AG04450 (cell line): ENCODE data around the gene PRKG1. TPM values are rescaled to one million over a fixed set of nuclear protein-coding genes. Genes with fewer than 3 reads are reported as not detected.
A peak's percentile ranks its signal among the peaks of the same experiment; 100 is the strongest.

Experiments
- CTCF ChIA-PET: fragments of 300-600, 350-600 bp; formaldehyde crosslinking; extraction: SDS; loops from one replicate; lab custom pipeline; 2022; ENCODE audit warnings: antibody characterized with exemption, inconsistent platforms; lab: Charles Lee
- POLR2A ChIA-PET: fragments of 350-600 bp; formaldehyde crosslinking; extraction: SDS; loops from one replicate; lab custom pipeline; 2021; ENCODE audit warnings: antibody characterized with exemption, inconsistent platforms; lab: Yijun Ruan, JAX
- DNase-seq: peaks from one replicate; pipeline ENCODE4 v3.0.0-alpha.2; 2011; ENCODE audit warnings: low read depth, low spot score
- H3K27ac ChIP-seq: one replicate; pipeline ENCODE4 v1.5.1; 2012; ENCODE audit warnings: low read depth, low read length, control low read depth
- H3K27me3 ChIP-seq: one replicate; pipeline ENCODE4 v1.6.0; 2012; ENCODE audit warnings: low read length; ENCODE audit not compliant: control insufficient read depth, insufficient read depth
- H3K4me3 ChIP-seq: 2 replicates; pipeline ENCODE4 v1.5.1; 2011; ENCODE audit warnings: mild to moderate bottlenecking, low read depth, low read length, control low read depth
- H3K9me3 ChIP-seq: 2 replicates; pipeline ENCODE4 v1.5.1; 2012; ENCODE audit warnings: low read length; ENCODE audit not compliant: control insufficient read depth, insufficient read depth
- polyA plus RNA-seq: library from polyadenylated mRNA; depleted of rRNA; stranded (reverse); fragments of >200 nt; gene quantifications from 2 replicates; pipeline ENCODE4 v1.2.3, GENCODE V29; 2011
- TF ChIP-seq, protein P1 (sequence below): IDR thresholded peaks from 2 replicates; pipeline ENCODE4 v1.5.1; 2011; ENCODE audit warnings: low read depth, low read length, control low read depth, inconsistent platforms

PRKG1 gene
- polyA plus RNA-seq, 1 experiment, result 19.0 TPM

DNA sequence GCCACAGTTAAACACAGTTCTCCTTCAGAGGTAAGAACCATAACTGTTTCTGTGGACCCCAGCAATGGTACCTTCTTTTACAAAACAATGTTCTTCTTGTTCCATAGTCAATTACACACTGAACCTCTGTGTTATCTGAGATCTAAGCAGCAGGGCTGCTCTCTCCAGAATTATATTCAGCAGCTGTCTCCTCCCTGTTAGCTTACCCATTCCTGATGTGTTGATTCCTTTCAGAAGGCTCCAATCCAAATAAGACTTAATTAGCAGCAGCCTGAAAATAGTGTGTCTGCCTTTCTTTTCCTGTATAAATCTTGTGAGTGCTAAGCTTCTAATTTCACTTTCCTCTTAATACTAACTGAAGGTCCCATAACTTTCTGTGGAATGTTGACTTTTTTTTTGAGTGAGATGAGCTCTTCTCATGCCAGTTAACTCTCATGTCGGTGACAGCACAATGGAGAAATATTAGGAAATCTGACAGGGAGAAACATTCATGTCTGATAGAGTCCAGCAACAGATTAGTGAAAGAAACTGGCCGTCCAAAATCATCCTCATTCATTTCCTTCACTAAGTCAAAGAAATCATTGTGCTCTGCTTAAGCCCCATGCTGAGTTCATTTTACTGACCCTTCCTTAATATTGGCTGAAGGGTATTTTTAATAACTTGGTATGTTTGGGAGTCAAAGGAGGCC, 226.5 kb downstream of the PRKG1 start:
- Histone ChIP-seq H3K9me3 (no peaks in the 10 kb centered on the region), H3K27me3 (no peaks in the 10 kb centered on the region), H3K27ac (no peak overlapping the region), H3K4me3 (no peak overlapping the region)
- CTCF ChIA-PET, result no interaction called here
- no peak for DNase-seq
- TF ChIP-seq, protein P1, sequence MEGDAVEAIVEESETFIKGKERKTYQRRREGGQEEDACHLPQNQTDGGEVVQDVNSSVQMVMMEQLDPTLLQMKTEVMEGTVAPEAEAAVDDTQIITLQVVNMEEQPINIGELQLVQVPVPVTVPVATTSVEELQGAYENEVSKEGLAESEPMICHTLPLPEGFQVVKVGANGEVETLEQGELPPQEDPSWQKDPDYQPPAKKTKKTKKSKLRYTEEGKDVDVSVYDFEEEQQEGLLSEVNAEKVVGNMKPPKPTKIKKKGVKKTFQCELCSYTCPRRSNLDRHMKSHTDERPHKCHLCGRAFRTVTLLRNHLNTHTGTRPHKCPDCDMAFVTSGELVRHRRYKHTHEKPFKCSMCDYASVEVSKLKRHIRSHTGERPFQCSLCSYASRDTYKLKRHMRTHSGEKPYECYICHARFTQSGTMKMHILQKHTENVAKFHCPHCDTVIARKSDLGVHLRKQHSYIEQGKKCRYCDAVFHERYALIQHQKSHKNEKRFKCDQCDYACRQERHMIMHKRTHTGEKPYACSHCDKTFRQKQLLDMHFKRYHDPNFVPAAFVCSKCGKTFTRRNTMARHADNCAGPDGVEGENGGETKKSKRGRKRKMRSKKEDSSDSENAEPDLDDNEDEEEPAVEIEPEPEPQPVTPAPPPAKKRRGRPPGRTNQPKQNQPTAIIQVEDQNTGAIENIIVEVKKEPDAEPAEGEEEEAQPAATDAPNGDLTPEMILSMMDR, result no peak
- POLR2A ChIA-PET, result no interaction called here

DNA sequence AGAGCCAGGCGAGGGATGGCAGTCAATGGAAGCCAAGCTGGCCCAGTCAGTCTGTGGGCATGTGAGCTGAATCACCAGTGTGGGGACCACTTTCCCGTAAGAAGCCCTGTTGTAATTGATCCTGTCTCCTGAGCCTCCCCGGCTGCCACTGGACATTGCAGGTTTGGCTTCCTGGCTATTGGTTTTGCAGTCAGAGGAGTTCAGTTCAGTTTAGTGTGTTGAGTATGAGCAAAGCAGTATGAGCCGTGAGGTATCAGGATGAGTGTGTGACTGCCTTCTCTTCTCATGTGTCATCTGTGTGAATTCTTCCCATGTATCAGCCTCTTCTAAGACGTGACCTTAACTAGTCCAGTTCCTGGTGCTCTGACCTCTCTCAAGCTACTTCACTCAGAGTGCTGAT, 227.4 kb downstream of the PRKG1 start:
- H3K27ac ChIP-seq, result no peak overlapping the region
- peak; percentile 11 for DNase-seq
- TF ChIP-seq, protein P1, result no peak
- CTCF ChIA-PET, result no interaction called here
- H3K9me3 ChIP-seq, result no peaks in the 10 kb centered on the region
- no peak overlapping the region for H3K4me3 ChIP-seq
- POLR2A ChIA-PET, result no interaction called here
- no peaks in the 10 kb centered on the region for H3K27me3 ChIP-seq

DNA sequence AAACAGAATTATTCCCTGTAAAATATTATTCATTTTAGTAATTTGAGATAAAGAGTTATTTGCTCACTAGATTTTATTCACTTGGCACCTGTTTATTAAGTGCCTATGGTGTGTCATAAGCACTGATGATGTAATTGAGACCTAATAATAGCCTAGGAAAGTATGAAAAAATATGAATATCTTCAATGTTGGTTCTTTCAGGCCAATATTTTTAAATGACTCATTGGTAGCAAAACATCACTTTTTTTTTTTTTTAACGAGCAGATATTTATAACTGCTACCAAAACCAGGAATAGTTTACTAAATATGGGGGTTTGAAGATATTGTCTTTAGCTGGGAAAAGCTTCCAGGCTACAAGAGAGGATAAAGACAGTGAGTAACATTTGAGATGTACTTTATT, 228.0 kb downstream of the PRKG1 start:
- Histone ChIP-seq H3K4me3 (no peak overlapping the region), H3K27me3 (no peaks in the 10 kb centered on the region), H3K9me3 (no peaks in the 10 kb centered on the region), H3K27ac (no peak overlapping the region)
- TF ChIP-seq, protein P1, result no peak
- ChIA-PET POLR2A (interaction anchor here (0.7 kb wide), 1 partner anchor 339 kb away, joined by 3 read pairs; no protein-coding TSS in a partner anchor), CTCF (interaction anchor here (0.7 kb wide), 1 partner anchor 13 kb away, joined by 3 read pairs; no protein-coding TSS in a partner anchor)
- no peak for DNase-seq

DNA sequence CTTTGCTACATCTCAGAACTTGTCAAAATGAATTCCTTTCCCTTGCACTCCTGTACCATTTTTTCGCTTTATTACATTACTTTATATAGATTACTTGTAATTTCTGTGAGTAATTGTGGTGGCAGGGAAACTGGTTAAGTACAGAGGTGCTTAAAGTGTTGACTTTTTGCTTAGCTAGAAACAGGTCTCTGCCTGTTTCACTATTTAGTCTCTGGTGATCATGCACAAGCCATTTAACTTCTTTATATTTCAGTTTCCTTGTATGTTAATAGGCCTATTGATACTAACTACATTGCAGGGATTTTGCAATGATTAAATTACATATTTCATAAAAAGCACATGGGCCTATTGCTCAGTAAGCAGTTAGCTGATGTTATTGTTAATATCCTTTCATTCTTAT, 233.8 kb downstream of the PRKG1 start:
- Histone ChIP-seq H3K27ac (no peak overlapping the region), H3K9me3 (no peaks in the 10 kb centered on the region), H3K27me3 (no peaks in the 10 kb centered on the region), H3K4me3 (no peak overlapping the region)
- POLR2A ChIA-PET, result no interaction called here
- DNase-seq, result no peak
- CTCF ChIA-PET, result interaction anchor here (0.6 kb wide), 1 partner anchor 84 kb away, joined by 3 read pairs; no protein-coding TSS in a partner anchor
- TF ChIP-seq, protein P1, result no peak

DNA sequence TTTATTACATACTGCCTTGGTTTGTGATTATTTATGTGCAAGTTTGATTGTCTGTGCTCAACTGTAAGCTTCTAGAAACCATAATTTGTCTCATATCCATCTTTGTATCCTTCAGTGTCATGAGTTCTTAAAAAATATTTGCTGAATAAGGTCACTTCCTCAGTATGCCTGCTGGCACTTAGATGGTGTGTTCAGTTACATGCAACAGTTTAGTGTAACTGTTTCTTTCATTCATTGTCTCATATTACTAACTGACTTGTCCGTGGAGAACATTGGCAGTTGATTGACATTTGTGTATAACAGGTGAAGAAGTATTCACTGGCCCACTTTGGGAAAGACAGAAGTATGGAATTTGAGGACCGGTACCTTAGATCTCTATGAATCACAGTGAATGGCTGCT, 236.9 kb downstream of the PRKG1 start:
- ChIA-PET POLR2A (no interaction called here), CTCF (no interaction called here)
- no peak overlapping the region for H3K4me3 ChIP-seq
- TF ChIP-seq, protein P1, result no peak
- no peaks in the 10 kb centered on the region for H3K27me3 ChIP-seq
- no peak for DNase-seq
- H3K27ac ChIP-seq, result no peak overlapping the region
- H3K9me3 ChIP-seq, result no peaks in the 10 kb centered on the region
